HCT116 (cell line): Measurements from ENCODE around the gene C16orf95. TPM values are rescaled to one million over a fixed set of nuclear protein-coding genes. Genes with fewer than 3 reads are reported as not detected.

Source experiments
- ATAC-seq: fragments of 200-7000 bp; cut with Tn5 transposase; 2 replicates; pipeline ENCODE4 v1.9.1; 2020; ENCODE audit warnings: mild to moderate bottlenecking, moderate library complexity
- BruUV-seq: library from RNA; stranded (reverse); fragments of 400-500 nt; replicated peaks from 2 replicates; lab custom pipeline; 2021; lab: Mats Ljungman, UMichigan
- CTCF ChIA-PET: fragments of 300-600 bp; sonication (Branson Sonifier 250); formaldehyde crosslinking; loops from one replicate; lab custom pipeline; 2021; ENCODE audit warnings: antibody characterized with exemption; lab: Charles Lee
- POLR2A ChIA-PET: fragments of 300-600, 350-600 bp; sonication (Branson Sonifier 250); formaldehyde crosslinking; loops from one replicate; lab custom pipeline; 2021; ENCODE audit warnings: antibody characterized with exemption; lab: Charles Lee
- RAD21 ChIA-PET, 2 experiments: fragments of 300-600 bp; sonication (Branson Sonifier 250); formaldehyde crosslinking; loops; one replicate each; lab custom pipeline; 2023; ENCODE audit warnings: low total read pairs in 2 of 2; ENCODE audit not compliant: uncharacterized antibody in 2 of 2, unreplicated experiment in 2 of 2, low non-redundant PET in 1 of 2; lab: Charles Lee
- DNase-seq: peaks from one replicate; pipeline ENCODE4 v3.0.0-alpha.2; 2010; ENCODE audit warnings: low read depth, low spot score
- H2AFZ ChIP-seq: fragments of 200-600 bp; shearing (Covaris generic), sonication (generic); 2 replicates; pipeline ENCODE4 v1.6.1; 2017; ENCODE audit warnings: low read depth, mixed run types, mixed read lengths, antibody characterized with exemption, low read length; ENCODE audit not compliant: poor library complexity, severe bottlenecking
- H3K27ac ChIP-seq: 2 replicates; pipeline ENCODE4 v1.5.1; 2012; ENCODE audit warnings: low read depth, low read length
- H3K27me3 ChIP-seq: fragments of 200-600 bp; sonication (generic); 2 replicates; pipeline ENCODE4 v1.6.1; 2016; ENCODE audit warnings: mixed run types, low read length, mixed read lengths; ENCODE audit not compliant: insufficient read depth
- H3K36me3 ChIP-seq, 2 experiments: fragments of 200-500 bp in 1 of 2; fragments of 200-600 bp in 1 of 2; sonication (Bioruptor generic) in 1 of 2; sonication (generic) in 1 of 2; 2 replicates each; pipeline versions ENCODE4 v1.5.1 to v1.6.1; 2014 to 2016; ENCODE audit warnings: low read length in 2 of 2, inconsistent platforms in 1 of 2, mixed read lengths in 1 of 2, mixed run types in 1 of 2; ENCODE audit not compliant: insufficient read depth in 2 of 2, control insufficient read depth in 1 of 2
- H3K4me1 ChIP-seq, 2 experiments: fragments of 200-600 bp in 1 of 2; sonication (generic) in 1 of 2; 2 replicates each; pipeline versions ENCODE4 v1.5.1 to v1.6.1; 2012 to 2017; ENCODE audit warnings: low read length in 2 of 2, inconsistent platforms in 1 of 2, mild to moderate bottlenecking in 1 of 2, mixed read lengths in 1 of 2, mixed run types in 1 of 2, moderate library complexity in 1 of 2; ENCODE audit not compliant: insufficient read depth in 2 of 2, control insufficient read depth in 1 of 2
- H3K4me2 ChIP-seq: fragments of 200-600 bp; sonication (generic); 2 replicates; pipeline ENCODE4 v1.6.1; 2017; ENCODE audit warnings: mixed run types, low read length, mixed read lengths
- H3K4me3 ChIP-seq, 2 experiments: fragments of 200-600 bp in 1 of 2; sonication (generic) in 1 of 2; replicated peaks in 1 of 2; 2 replicates each; pipeline ENCODE4 v1.5.1; 2011 to 2016; ENCODE audit warnings: low read length in 2 of 2, control low read depth in 1 of 2, low read depth in 1 of 2, mild to moderate bottlenecking in 1 of 2, mixed read lengths in 1 of 2, mixed run types in 1 of 2
- H3K79me2 ChIP-seq: fragments of 200-600 bp; sonication (generic); 2 replicates; pipeline ENCODE4 v1.6.1; 2017; ENCODE audit warnings: mild to moderate bottlenecking, mixed run types, low read length, moderate library complexity, mixed read lengths; ENCODE audit not compliant: insufficient read depth
- H3K9ac ChIP-seq: fragments of 200-600 bp; sonication (generic); 2 replicates; pipeline ENCODE4 v1.6.1; 2016; ENCODE audit warnings: low read length, mixed read lengths
- H3K9me2 ChIP-seq: fragments of 200-600 bp; sonication (generic), shearing (Covaris generic); 2 replicates; pipeline ENCODE4 v1.6.1; 2017; ENCODE audit warnings: mixed run types, mild to moderate bottlenecking, moderate library complexity; ENCODE audit not compliant: insufficient read depth
- H3K9me3 ChIP-seq, 2 experiments: fragments of 200-500 bp in 1 of 2; fragments of 200-600 bp in 1 of 2; sonication (Bioruptor generic) in 1 of 2; sonication (generic) in 1 of 2; 2 replicates each; pipeline ENCODE4 v1.6.1; 2014 to 2017; ENCODE audit warnings: low read length in 2 of 2, mixed read lengths in 2 of 2, inconsistent platforms in 1 of 2, low read depth in 1 of 2, mild to moderate bottlenecking in 1 of 2, mixed run types in 1 of 2, moderate library complexity in 1 of 2; ENCODE audit not compliant: control insufficient read depth in 1 of 2, insufficient read depth in 1 of 2
- H4K20me1 ChIP-seq: fragments of 200-600 bp; sonication (generic), shearing (Covaris generic); 2 replicates; pipeline ENCODE4 v1.6.1; 2017; ENCODE audit warnings: mixed run types, mild to moderate bottlenecking, moderate library complexity; ENCODE audit not compliant: insufficient read depth
- CBX3 ChIP-seq: IDR thresholded peaks from 2 replicates; pipeline ENCODE4 v1.6.1; 2012; ENCODE audit warnings: low read depth
- CEBPB ChIP-seq: IDR thresholded peaks from 2 replicates; pipeline ENCODE4 v1.6.1; 2012; ENCODE audit warnings: low read depth
- EGR1 ChIP-seq: IDR thresholded peaks from 2 replicates; pipeline ENCODE4 v1.6.1; 2012; ENCODE audit warnings: low read depth
- ELF1 ChIP-seq: IDR thresholded peaks from 2 replicates; pipeline ENCODE4 v1.6.1; 2012; ENCODE audit warnings: low read depth, borderline replicate concordance
- EZH2 ChIP-seq: fragments of 200-600 bp; sonication (generic); IDR thresholded peaks from 2 replicates; pipeline ENCODE4 v1.6.1; 2017; ENCODE audit warnings: antibody characterized with exemption, mixed run types
- EZH2phosphoT487 ChIP-seq: fragments of 200-600 bp; IDR thresholded peaks from 2 replicates; pipeline ENCODE4 v1.6.1; 2018; ENCODE audit warnings: antibody characterized with exemption, borderline replicate concordance
- FOSL1 ChIP-seq: IDR thresholded peaks from 2 replicates; pipeline ENCODE4 v1.6.1; 2012; ENCODE audit warnings: low read depth
- JUND ChIP-seq: IDR thresholded peaks from 2 replicates; pipeline ENCODE4 v1.6.1; 2012
- POLR2A ChIP-seq: IDR thresholded peaks from 2 replicates; pipeline ENCODE4 v1.7.0; 2011; ENCODE audit warnings: borderline replicate concordance; ENCODE audit not compliant: insufficient read depth, insufficient read length; ENCODE audit errors: extremely low read depth
- POLR2AphosphoS5 ChIP-seq: IDR thresholded peaks from 2 replicates; pipeline ENCODE4 v1.6.1; 2011; ENCODE audit warnings: mild to moderate bottlenecking, low read depth, low read length, moderate library complexity
- SIN3A ChIP-seq: IDR thresholded peaks from 2 replicates; pipeline ENCODE4 v1.6.1; 2012; ENCODE audit warnings: low read depth
- SP1 ChIP-seq: IDR thresholded peaks from 2 replicates; pipeline ENCODE4 v1.6.1; 2012; ENCODE audit warnings: low read depth
- SRF ChIP-seq: IDR thresholded peaks from 2 replicates; pipeline ENCODE4 v1.6.1; 2012; ENCODE audit warnings: low read depth
- TCF7L2 ChIP-seq: IDR thresholded peaks from 2 replicates; pipeline ENCODE4 v1.7.0; 2011; ENCODE audit warnings: borderline replicate concordance, inconsistent platforms; ENCODE audit not compliant: insufficient read depth, insufficient read length; ENCODE audit errors: extremely low read depth
- YY1 ChIP-seq: IDR thresholded peaks from 2 replicates; pipeline ENCODE4 v1.6.1; 2011; ENCODE audit warnings: low read length, low read depth, moderate library complexity, mild to moderate bottlenecking; ENCODE audit not compliant: insufficient replicate concordance; ENCODE audit errors: extremely low read depth
- ZFX ChIP-seq: fragments of 450-650 bp; IDR thresholded peaks from 2 replicates; pipeline ENCODE4 v1.6.1; 2017
- intact Hi-C: fragments of 100-400 bp; cut with micrococcal nuclease; formaldehyde crosslinking; loops from 2 replicates; pipeline ENCODE4 v1.10.0; 2022
- total RNA-seq: library from RNA; stranded (reverse); gene quantifications from one replicate; pipeline ENCODE4 v1.2.1, GENCODE V29; 2021; ENCODE audit not compliant: unreplicated experiment
- TF ChIP-seq, protein P1 (sequence below), 3 experiments: fragments of 200-600 bp in 1 of 3; sonication (generic) in 1 of 3; IDR thresholded peaks in 2 of 3; conservative IDR thresholded peaks in 1 of 3; 2 replicates each; pipeline ENCODE4 v1.5.1; 2012 to 2017; ENCODE audit warnings: low read depth in 2 of 3, low read length in 2 of 3, antibody characterized with exemption in 1 of 3, borderline replicate concordance in 1 of 3, control low read depth in 1 of 3, mild to moderate bottlenecking in 1 of 3, mixed read lengths in 1 of 3, mixed run types in 1 of 3, moderate library complexity in 1 of 3; ENCODE audit not compliant: insufficient read depth in 1 of 3
- TF ChIP-seq, protein P2 (sequence below): IDR thresholded peaks from 2 replicates; pipeline ENCODE4 v1.6.1; 2012
- TF ChIP-seq, protein P3 (sequence below): IDR thresholded peaks from 2 replicates; pipeline ENCODE4 v1.6.1; 2012
- TF ChIP-seq, protein P4 (sequence below): IDR thresholded peaks from 2 replicates; pipeline ENCODE4 v1.6.1; 2011; ENCODE audit warnings: mild to moderate bottlenecking, low read length, moderate library complexity; ENCODE audit not compliant: insufficient replicate concordance; ENCODE audit errors: extremely low read depth

Gene C16orf95
- total RNA-seq, 1 experiment from 2014 or later = 12.2 TPM

DNA sequence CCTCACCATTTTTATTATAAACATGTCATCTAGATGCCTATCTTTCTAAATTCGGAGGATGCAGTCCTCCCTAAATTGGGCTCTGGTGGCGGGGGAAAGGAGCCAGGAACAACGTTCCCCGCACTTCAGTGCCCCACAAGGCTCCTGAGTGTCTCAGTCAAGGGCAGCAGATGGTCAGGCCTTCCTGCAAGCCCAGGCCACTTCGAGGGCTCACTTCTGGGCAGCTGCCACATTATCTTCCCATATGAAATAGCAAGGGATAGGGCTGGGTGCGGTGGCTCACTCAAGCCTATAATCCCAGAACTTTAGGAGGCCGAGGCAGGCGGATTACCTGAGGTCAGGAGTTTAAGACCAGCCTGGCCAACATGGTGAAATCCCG, 34.1 kb upstream of the C16orf95 start:
- POLR2A ChIA-PET = no interaction called here
- H3K27me3 ChIP-seq = no peaks in the 10 kb centered on the region
- H3K9me3 ChIP-seq = no peaks in the 10 kb centered on the region
- TF ChIP-seq, protein P1, sequence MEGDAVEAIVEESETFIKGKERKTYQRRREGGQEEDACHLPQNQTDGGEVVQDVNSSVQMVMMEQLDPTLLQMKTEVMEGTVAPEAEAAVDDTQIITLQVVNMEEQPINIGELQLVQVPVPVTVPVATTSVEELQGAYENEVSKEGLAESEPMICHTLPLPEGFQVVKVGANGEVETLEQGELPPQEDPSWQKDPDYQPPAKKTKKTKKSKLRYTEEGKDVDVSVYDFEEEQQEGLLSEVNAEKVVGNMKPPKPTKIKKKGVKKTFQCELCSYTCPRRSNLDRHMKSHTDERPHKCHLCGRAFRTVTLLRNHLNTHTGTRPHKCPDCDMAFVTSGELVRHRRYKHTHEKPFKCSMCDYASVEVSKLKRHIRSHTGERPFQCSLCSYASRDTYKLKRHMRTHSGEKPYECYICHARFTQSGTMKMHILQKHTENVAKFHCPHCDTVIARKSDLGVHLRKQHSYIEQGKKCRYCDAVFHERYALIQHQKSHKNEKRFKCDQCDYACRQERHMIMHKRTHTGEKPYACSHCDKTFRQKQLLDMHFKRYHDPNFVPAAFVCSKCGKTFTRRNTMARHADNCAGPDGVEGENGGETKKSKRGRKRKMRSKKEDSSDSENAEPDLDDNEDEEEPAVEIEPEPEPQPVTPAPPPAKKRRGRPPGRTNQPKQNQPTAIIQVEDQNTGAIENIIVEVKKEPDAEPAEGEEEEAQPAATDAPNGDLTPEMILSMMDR (IDR thresholded peaks at IDR 0.05 in 2 of 3, conservative IDR thresholded peaks at IDR 0.05 in 1 of 3; ENCODE audit: borderline replicate concordance in 1 of 3, insufficient read depth in 1 of 3, low read depth in 2 of 3, low read length in 2 of 3) = no peak
- no peak for TF ChIP-seq SRF
- no peak for TF ChIP-seq ELF1
- TF ChIP-seq EZH2 = no peak
- TF ChIP-seq YY1 = no peak
- TF ChIP-seq SP1 = no peak
- TF ChIP-seq FOSL1 = no peak
- TF ChIP-seq SIN3A = no peak
- no peak for TF ChIP-seq JUND
- no peak for TF ChIP-seq POLR2AphosphoS5
- no peak for TF ChIP-seq CBX3
- TF ChIP-seq TCF7L2 = no peak
- TF ChIP-seq POLR2A = no peak
- TF ChIP-seq, protein P2, sequence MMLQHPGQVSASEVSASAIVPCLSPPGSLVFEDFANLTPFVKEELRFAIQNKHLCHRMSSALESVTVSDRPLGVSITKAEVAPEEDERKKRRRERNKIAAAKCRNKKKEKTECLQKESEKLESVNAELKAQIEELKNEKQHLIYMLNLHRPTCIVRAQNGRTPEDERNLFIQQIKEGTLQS = no peak
- no peak for TF ChIP-seq CEBPB
- TF ChIP-seq ZFX = no peak
- TF ChIP-seq EGR1 = no peak
- TF ChIP-seq, protein P3, sequence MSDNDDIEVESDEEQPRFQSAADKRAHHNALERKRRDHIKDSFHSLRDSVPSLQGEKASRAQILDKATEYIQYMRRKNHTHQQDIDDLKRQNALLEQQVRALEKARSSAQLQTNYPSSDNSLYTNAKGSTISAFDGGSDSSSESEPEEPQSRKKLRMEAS = no peak
- TF ChIP-seq, protein P4, sequence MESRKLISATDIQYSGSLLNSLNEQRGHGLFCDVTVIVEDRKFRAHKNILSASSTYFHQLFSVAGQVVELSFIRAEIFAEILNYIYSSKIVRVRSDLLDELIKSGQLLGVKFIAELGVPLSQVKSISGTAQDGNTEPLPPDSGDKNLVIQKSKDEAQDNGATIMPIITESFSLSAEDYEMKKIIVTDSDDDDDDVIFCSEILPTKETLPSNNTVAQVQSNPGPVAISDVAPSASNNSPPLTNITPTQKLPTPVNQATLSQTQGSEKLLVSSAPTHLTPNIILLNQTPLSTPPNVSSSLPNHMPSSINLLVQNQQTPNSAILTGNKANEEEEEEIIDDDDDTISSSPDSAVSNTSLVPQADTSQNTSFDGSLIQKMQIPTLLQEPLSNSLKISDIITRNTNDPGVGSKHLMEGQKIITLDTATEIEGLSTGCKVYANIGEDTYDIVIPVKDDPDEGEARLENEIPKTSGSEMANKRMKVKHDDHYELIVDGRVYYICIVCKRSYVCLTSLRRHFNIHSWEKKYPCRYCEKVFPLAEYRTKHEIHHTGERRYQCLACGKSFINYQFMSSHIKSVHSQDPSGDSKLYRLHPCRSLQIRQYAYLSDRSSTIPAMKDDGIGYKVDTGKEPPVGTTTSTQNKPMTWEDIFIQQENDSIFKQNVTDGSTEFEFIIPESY = no peak
- TF ChIP-seq EZH2phosphoT487 = no peak
- DNase-seq (no peak), ATAC-seq (no peak)
- no peak overlapping the region for H3K4me3 ChIP-seq
- H3K27ac ChIP-seq = no peak overlapping the region
- no peaks in the 10 kb centered on the region for H3K4me1 ChIP-seq
- H3K79me2 ChIP-seq = peaks cover 34% of the 10 kb centered on the region; the same call in 1 of the 2 replicates
- intact Hi-C loops = no loop called here
- BruUV-seq = no TSS peak
- H3K4me2 ChIP-seq = no peak overlapping the region
- H4K20me1 ChIP-seq = no peaks in the 10 kb centered on the region; the same call in 1 of the 2 replicates
- peaks cover 2 to 14% of the 10 kb centered on the region in 2 experiments; a peak in 2 of 4 replicates for H3K36me3 ChIP-seq
- CTCF ChIA-PET = no interaction called here
- RAD21 ChIA-PET = no interaction called here
- no peaks in the 10 kb centered on the region for H3K9me2 ChIP-seq
- H2AFZ ChIP-seq = no peak overlapping the region
- H3K9ac ChIP-seq = no peak overlapping the region
